GM18870 (cell line): ENCODE data around the gene DLG2.
"Not testable (repeated sequence)": the region's sequence is repeated elsewhere in the genome, so short reads cannot be mapped to it uniquely, and the experiment has no call there.

ENCODE experiments used
- ATAC-seq: cut with Tn5 transposase; IDR thresholded peaks from one replicate; pipeline ENCODE4 v1.9.1; 2021; ENCODE audit warnings: moderate library complexity; ENCODE audit not compliant: unreplicated experiment

The DLG2 gene

GRCh38 chr11:83642500-83642899, 1984.6 kb downstream of the DLG2 start:
- no peak for ATAC-seq

- ATAC-seq, result no peak
Measured at GRCh38 chr11:83641511-83641910, 1985.6 kb downstream of the DLG2 start.

GRCh38 chr11:83639995-83640758, 1987.0 kb downstream of the DLG2 start:
- ATAC-seq, result no peak

- no peak for ATAC-seq
Measured at GRCh38 chr11:83635166-83635565, 1992.0 kb downstream of the DLG2 start.

GRCh38 chr11:83630211-83630610, 1996.9 kb downstream of the DLG2 start:
- no peak for ATAC-seq

- ATAC-seq, result no peak
Measured at GRCh38 chr11:83629775-83630174, 1997.4 kb downstream of the DLG2 start.

- no peak for ATAC-seq
Measured at GRCh38 chr11:83628622-83629355, 1998.4 kb downstream of the DLG2 start.

GRCh38 chr11:83625336-83625735, 2001.8 kb downstream of the DLG2 start:
- ATAC-seq, result no peak

- ATAC-seq, result no peak
Measured at GRCh38 chr11:83617671-83618070, 2009.5 kb downstream of the DLG2 start.

- peak; percentile 35 for ATAC-seq
Measured at GRCh38 chr11:83613767-83614121, 2013.4 kb downstream of the DLG2 start.

GRCh38 chr11:83612891-83613766, 2014.0 kb downstream of the DLG2 start:
- peak; percentile 96 for ATAC-seq

- no peak for ATAC-seq
Measured at GRCh38 chr11:83611600-83611999, 2015.5 kb downstream of the DLG2 start.

GRCh38 chr11:83611031-83611430, 2016.1 kb downstream of the DLG2 start:
- ATAC-seq, result no peak

GRCh38 chr11:83609191-83609590, 2018.0 kb downstream of the DLG2 start:
- ATAC-seq, result no peak

- no peak for ATAC-seq
Measured at GRCh38 chr11:83608571-83608970, 2018.6 kb downstream of the DLG2 start.

- ATAC-seq, result no peak
Measured at GRCh38 chr11:83601914-83602527, 2025.1 kb downstream of the DLG2 start.

- no peak for ATAC-seq
Measured at GRCh38 chr11:83601201-83601913, 2025.8 kb downstream of the DLG2 start.

- no peak for ATAC-seq
Measured at GRCh38 chr11:83600661-83601060, 2026.5 kb downstream of the DLG2 start.

- no peak for ATAC-seq
Measured at GRCh38 chr11:83599066-83599465, 2028.1 kb downstream of the DLG2 start.

- ATAC-seq, result not testable (repeated sequence)
Measured at GRCh38 chr11:83587797-83588196, 2039.3 kb downstream of the DLG2 start.
